ENCODE data around the gene PARP3. TPM values are rescaled to one million over a fixed set of nuclear protein-coding genes. Genes with fewer than 3 reads are reported as not detected.

The PARP3 gene
- total RNA-seq, 2 donors from 2014 or later: 22.0 to 45.9 TPM

DNA sequence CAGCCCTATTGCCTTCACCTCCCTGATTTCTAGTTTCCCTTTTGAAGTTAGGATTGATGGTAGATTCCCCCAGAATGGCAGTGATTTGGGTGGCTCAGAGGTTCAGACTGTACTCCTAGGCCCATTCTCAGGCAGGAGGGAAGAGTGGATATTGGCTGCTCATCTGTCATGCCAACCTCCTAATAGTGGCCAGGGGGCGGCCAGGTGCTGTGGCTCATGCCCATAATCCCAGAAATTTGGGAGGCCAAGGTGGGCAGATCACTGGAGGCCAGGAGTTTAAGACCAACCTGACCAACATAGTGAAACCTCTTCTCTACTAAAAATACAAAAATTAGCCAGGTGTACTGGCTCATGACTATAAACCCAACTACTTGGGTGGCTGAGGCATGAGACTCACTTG is 11.7 kb upstream of the PARP3 start:
- WGBS: 100% methylated on average over 1 of the region's 1 CpG
- DNase-seq (ENCODE audit: low spot score): no peak
- H3K27me3 ChIP-seq (replicated peaks; ENCODE audit: insufficient read depth): no peaks in the 10 kb centered on the region
- H3K27ac ChIP-seq: no peak overlapping the region
- intact Hi-C loops (cut with DNase I): no loop called here
- no peaks in the 10 kb centered on the region for H3K9me3 ChIP-seq
- H3K4me1 ChIP-seq (replicated peaks): no peaks in the 10 kb centered on the region
- TF ChIP-seq POLR2A (IDR thresholded peaks at IDR 0.05) (no peak), POLR2AphosphoS5 (IDR thresholded peaks at IDR 0.05) (no peak)
- TF ChIP-seq, protein P1, sequence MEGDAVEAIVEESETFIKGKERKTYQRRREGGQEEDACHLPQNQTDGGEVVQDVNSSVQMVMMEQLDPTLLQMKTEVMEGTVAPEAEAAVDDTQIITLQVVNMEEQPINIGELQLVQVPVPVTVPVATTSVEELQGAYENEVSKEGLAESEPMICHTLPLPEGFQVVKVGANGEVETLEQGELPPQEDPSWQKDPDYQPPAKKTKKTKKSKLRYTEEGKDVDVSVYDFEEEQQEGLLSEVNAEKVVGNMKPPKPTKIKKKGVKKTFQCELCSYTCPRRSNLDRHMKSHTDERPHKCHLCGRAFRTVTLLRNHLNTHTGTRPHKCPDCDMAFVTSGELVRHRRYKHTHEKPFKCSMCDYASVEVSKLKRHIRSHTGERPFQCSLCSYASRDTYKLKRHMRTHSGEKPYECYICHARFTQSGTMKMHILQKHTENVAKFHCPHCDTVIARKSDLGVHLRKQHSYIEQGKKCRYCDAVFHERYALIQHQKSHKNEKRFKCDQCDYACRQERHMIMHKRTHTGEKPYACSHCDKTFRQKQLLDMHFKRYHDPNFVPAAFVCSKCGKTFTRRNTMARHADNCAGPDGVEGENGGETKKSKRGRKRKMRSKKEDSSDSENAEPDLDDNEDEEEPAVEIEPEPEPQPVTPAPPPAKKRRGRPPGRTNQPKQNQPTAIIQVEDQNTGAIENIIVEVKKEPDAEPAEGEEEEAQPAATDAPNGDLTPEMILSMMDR (IDR thresholded peaks at IDR 0.05): no peak
- H3K4me3 ChIP-seq: no peak overlapping the region
- H3K36me3 ChIP-seq: peaks cover 0 to 19% of the 10 kb centered on the region in 2 donors

DNA sequence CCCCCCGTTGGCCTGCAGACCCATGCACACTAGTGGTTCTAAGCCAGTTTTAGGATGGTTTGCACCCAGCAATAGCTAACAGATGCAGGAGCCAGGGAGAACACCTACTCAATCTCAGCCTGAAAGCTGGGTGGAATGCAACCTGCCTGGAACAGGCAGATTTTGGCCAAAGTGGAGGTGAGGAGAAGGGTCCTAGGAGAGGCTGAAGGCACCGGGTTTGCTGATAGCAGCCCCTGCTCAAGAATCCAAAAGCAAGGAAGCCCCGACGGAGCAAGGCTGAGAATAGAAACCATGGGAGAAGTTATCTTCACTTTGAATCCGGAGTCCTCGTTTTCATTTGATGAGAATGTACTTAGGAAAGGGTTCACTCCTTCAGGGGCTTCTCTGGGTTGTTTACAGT is 10.4 kb upstream of the PARP3 start:
- no peak for DNase-seq (ENCODE audit: low spot score)
- no peak overlapping the region for H3K27ac ChIP-seq
- 90% methylated on average over 6 of the region's 6 CpGs for WGBS
- H3K36me3 ChIP-seq: peaks cover 0 to 26% of the 10 kb centered on the region in 2 donors
- H3K27me3 ChIP-seq (replicated peaks; ENCODE audit: insufficient read depth): no peaks in the 10 kb centered on the region
- intact Hi-C loops (cut with DNase I): no loop called here
- no peak overlapping the region for H3K4me3 ChIP-seq
- H3K9me3 ChIP-seq: no peaks in the 10 kb centered on the region
- no peaks in the 10 kb centered on the region for H3K4me1 ChIP-seq (replicated peaks)
- no peak for TF ChIP-seq POLR2A (IDR thresholded peaks at IDR 0.05)
- no peak for TF ChIP-seq POLR2AphosphoS5 (IDR thresholded peaks at IDR 0.05)
- TF ChIP-seq, protein P1 (IDR thresholded peaks at IDR 0.05): no peak

DNA sequence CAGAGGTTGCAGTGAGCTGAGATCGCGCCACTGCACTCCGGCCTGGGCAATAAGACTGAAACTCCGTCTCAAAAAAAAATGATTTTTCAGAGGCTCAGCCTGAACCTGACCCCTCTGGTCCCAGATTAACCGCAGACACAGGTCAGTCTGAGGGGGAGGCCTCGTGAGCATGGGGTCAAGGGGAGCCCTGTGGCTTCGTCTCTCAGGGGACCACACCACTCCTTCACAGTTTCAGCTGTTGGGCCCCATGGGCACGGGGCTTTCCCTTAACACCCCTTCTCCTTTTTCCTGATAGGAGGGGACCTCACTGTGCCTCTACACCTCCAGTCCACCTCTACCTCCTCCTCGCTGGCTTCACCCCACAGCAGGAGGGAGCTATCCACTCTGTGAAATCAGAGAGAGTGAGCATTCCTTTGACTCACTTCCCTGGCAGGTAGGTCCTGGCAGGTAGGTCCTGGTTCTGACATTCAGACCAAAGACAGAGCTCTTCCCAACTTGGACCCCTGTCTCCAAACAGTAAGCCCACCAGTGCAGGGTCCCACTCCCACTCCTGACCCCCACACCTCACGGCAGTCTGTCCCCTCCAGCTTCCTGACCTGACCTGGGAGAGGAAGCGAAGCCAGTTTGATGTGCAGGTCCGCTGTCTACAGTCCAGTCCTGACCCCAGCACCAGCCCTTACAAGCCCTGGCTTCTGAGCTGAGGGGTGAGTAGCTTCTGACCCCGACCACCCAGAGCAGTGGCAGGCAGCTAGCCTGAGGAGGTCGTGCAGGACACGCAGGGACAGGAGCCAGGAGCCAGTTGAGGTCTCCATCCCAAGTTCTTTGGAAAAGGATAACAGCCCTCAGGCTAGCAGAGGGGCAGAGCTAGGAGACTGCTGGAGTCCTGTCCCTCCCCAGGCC is 9.4 kb upstream of the PARP3 start:
- Histone ChIP-seq H3K27ac (no peak overlapping the region), H3K27me3 (replicated peaks; ENCODE audit: insufficient read depth) (no peaks in the 10 kb centered on the region), H3K36me3 (peaks cover 6 to 27% of the 10 kb centered on the region in 2 donors), H3K9me3 (no peaks in the 10 kb centered on the region), H3K4me1 (replicated peaks) (no peaks in the 10 kb centered on the region), H3K4me3 (no peak overlapping the region)
- 93% methylated on average over 15 of the region's 15 CpGs for WGBS
- intact Hi-C loops (cut with DNase I): no loop called here
- no peak for DNase-seq (ENCODE audit: low spot score)
- no peak for TF ChIP-seq POLR2AphosphoS5 (IDR thresholded peaks at IDR 0.05)
- TF ChIP-seq, protein P1 (IDR thresholded peaks at IDR 0.05): no peak
- TF ChIP-seq POLR2A (IDR thresholded peaks at IDR 0.05): no peak

DNA sequence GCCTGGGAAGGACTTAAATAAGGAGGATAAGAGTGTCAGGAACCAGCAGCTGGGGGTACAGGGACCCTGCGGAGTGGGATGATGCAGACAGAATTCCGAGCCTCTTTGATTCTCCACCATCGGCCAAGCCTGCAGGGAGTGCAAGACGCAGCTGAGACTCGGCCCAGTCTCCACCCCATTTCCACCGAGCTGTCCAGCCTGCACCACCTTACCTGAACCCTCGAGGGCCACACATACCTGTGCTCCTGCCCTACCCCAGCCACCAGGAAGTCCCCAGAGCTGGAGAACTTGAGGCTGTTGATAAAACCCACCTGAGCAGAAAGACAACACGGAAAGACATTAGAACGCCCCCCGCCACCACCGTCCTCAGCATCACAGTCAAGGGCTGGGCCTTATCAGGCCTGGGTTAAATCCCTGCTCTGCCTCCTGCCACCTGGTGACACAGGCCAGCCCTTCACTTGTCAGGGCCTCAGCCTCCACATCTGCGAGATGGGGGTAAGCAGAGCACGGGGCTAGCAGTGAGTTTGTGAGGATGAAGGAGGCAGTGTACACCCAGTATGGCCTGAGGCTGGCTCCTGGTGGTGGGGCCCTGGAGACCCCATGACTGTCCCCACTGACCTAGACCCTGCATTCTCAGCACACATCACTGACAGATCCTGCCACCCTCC is 8.6 kb upstream of the PARP3 start:
- Histone ChIP-seq H3K4me3 (no peak overlapping the region), H3K27me3 (replicated peaks; ENCODE audit: insufficient read depth) (no peaks in the 10 kb centered on the region), H3K27ac (no peak overlapping the region), H3K4me1 (replicated peaks) (no peaks in the 10 kb centered on the region), H3K36me3 (peaks cover 6 to 33% of the 10 kb centered on the region in 2 donors), H3K9me3 (no peaks in the 10 kb centered on the region)
- no peak for DNase-seq (ENCODE audit: low spot score)
- intact Hi-C loops (cut with DNase I): no loop called here
- no peak for TF ChIP-seq POLR2A (IDR thresholded peaks at IDR 0.05)
- TF ChIP-seq, protein P1 (IDR thresholded peaks at IDR 0.05): no peak
- TF ChIP-seq POLR2AphosphoS5 (IDR thresholded peaks at IDR 0.05): no peak
- 86% methylated on average over 13 of the region's 13 CpGs for WGBS

Measured in prostate gland (tissue), 2 donors.